Fibroblast of skin of right biceps (primary cell): ENCODE results near the gene BMF.
"Not testable (repeated sequence)": the region's sequence is repeated elsewhere in the genome, so short reads cannot be mapped to it uniquely, and the experiment has no call there.

Experiments
- DNase-seq: peaks from one replicate; pipeline ENCODE4 v3.0.0-alpha.2; 2013

BMF gene

GRCh38 chr15:40087991-40088928 lies 20.4 kb downstream of the BMF start:
- DNase-seq, result no peak

- DNase-seq, result no peak
Observed at GRCh38 chr15:40087068-40087810, 21.4 kb downstream of the BMF start.

- no peak for DNase-seq
Observed at GRCh38 chr15:40085266-40085665, 23.4 kb downstream of the BMF start.

GRCh38 chr15:40084650-40085049 lies 24.0 kb downstream of the BMF start:
- DNase-seq, result no peak

GRCh38 chr15:40082195-40082883 lies 26.3 kb downstream of the BMF start:
- DNase-seq, result no peak

- DNase-seq, result peak; percentile 65
Observed at GRCh38 chr15:40081691-40082194, 26.9 kb downstream of the BMF start.

GRCh38 chr15:40080847-40081246 lies 27.8 kb downstream of the BMF start:
- DNase-seq, result no peak

GRCh38 chr15:40080104-40080503 lies 28.6 kb downstream of the BMF start:
- no peak for DNase-seq

- DNase-seq, result no peak
Observed at GRCh38 chr15:40079456-40079855, 29.2 kb downstream of the BMF start.

- DNase-seq, result no peak
Observed at GRCh38 chr15:40075298-40076044, 33.2 kb downstream of the BMF start.

- not testable (repeated sequence) for DNase-seq
Observed at GRCh38 chr15:40074656-40075055, 34.0 kb downstream of the BMF start.

- not testable (repeated sequence) for DNase-seq
Observed at GRCh38 chr15:40073716-40074490, 34.8 kb downstream of the BMF start.

- DNase-seq, result no peak
Observed at GRCh38 chr15:40072216-40072990, 36.3 kb downstream of the BMF start.

- no peak for DNase-seq
Observed at GRCh38 chr15:40070608-40071218, 38.0 kb downstream of the BMF start.

- no peak for DNase-seq
Observed at GRCh38 chr15:40070166-40070557, 38.5 kb downstream of the BMF start.

GRCh38 chr15:40069178-40070165 lies 39.2 kb downstream of the BMF start:
- peak; percentile 39 for DNase-seq

- no peak for DNase-seq
Observed at GRCh38 chr15:40067921-40068624, 40.6 kb downstream of the BMF start.

- DNase-seq, result peak; percentile 36
Observed at GRCh38 chr15:40066589-40066988, 42.1 kb downstream of the BMF start.
